Cardiac fibroblast (primary cell): ENCODE data around the gene PLPP7.

Source experiments
- DNase-seq, 2 donors: peaks; one replicate each; pipeline versions ENCODE4 v3.0.0 to v3.0.0-alpha.2; 2010; ENCODE audit warnings: low read depth in 2 of 2
- H3K4me3 ChIP-seq, 2 donors: replicated peaks in 1 of 2; 1 replicate in 1 of 2; 2 replicates in 1 of 2; pipeline ENCODE4 v1.5.1; 2011; ENCODE audit warnings: low read depth in 2 of 2, low read length in 2 of 2, mild to moderate bottlenecking in 2 of 2, moderate library complexity in 1 of 2
- CTCF ChIP-seq: IDR thresholded peaks from one replicate; pipeline ENCODE4 v1.5.1; 2011; ENCODE audit warnings: low read depth, mild to moderate bottlenecking, low read length, inconsistent platforms

Gene PLPP7

DNA sequence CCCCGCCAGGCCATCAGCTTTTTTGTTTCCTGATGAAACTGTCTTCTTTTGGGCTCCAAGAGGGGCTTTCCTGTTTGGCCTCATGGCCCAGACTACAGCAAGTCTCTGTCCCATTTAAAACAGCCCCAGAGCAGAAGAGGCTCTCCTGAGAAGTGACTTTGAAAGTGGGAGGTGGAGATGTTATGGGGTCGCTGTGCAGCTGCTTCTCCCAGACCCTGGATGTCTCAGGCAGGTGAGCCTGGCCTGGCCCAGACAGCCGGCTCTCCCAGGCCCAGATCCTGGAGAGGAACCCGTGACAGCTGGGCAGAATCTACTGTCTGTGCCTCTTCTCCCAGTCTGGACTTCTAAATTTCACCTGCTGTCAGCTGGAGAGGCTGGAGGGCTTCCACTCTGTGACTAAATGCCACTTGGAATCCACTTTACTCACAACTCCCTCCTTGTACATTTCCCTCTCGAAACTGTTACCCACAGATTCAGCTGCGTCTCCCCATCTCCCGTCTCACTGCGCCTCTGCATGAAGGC is 33.8 kb upstream of the PLPP7 start:
- no peak for TF ChIP-seq CTCF
- no peak overlapping the region for H3K4me3 ChIP-seq
- no peak for DNase-seq

GRCh38 chr9:131257266-131258025 is 32.1 kb upstream of the PLPP7 start:
- no peak for DNase-seq
- no peak for TF ChIP-seq CTCF
- no peak overlapping the region for H3K4me3 ChIP-seq

DNA sequence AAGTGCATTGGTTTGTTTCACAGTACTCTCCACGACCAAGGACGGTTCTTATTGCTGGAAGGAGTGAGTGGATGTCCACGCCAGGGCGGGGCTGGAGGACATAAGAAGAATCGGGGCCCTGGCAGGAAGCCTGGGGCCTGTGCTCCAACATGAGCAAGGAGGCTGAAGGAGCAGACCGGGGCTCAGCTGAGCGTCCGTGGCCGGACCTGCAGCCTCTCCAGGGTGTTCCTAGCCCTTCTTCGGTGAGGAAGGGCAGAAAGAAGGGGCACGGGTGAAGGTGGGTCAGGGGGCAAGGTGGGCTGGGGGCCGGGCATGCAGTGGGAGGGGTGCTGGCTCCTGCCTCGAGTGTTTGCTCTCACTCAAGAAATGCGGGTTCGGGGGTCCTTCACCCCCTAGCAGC is 31.3 kb upstream of the PLPP7 start:
- no peak for DNase-seq
- no peak for TF ChIP-seq CTCF
- no peak overlapping the region for H3K4me3 ChIP-seq

DNA sequence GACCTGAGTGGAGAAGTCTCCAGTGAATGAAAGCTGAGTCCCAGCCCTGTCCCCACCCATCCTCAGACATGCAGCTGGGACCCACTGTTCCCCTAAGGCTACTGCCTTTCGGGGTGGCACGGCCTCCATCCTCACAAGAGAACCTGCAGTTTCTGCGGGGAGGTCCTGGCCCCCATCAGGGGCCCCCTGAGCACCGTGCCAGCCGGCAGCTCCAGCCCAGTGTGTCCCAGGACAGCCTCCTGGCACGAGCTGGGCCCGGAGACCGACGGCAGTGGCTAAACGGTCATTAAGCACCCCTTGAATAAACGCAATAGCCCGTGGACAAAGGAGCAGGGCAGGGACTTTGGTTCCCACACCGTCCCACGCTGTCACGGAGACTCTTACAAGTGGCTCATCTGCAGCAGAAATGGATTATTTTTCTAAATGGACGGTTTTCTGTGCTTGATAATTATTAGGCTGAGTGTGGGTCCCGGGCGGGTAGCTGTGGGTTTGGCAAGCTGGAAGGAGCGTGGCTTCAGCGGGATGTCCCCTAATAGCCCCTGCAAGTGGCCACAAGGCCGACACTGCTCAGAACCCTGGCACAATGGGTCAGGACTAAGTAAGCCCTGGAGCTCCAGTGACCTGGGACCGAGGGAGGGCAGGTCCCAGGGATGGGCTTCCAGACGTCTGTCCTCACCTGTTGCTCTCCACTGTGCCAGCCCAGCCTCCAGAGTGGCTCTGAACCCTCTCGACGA is 30.7 kb upstream of the PLPP7 start:
- no peak overlapping the region for H3K4me3 ChIP-seq
- DNase-seq: no peak
- no peak for TF ChIP-seq CTCF

- DNase-seq: no peak
- no peak for TF ChIP-seq CTCF
- H3K4me3 ChIP-seq: no peak overlapping the region
These were observed 30.1 kb upstream of the PLPP7 start for GRCh38 chr9:131259432-131259898.

DNA sequence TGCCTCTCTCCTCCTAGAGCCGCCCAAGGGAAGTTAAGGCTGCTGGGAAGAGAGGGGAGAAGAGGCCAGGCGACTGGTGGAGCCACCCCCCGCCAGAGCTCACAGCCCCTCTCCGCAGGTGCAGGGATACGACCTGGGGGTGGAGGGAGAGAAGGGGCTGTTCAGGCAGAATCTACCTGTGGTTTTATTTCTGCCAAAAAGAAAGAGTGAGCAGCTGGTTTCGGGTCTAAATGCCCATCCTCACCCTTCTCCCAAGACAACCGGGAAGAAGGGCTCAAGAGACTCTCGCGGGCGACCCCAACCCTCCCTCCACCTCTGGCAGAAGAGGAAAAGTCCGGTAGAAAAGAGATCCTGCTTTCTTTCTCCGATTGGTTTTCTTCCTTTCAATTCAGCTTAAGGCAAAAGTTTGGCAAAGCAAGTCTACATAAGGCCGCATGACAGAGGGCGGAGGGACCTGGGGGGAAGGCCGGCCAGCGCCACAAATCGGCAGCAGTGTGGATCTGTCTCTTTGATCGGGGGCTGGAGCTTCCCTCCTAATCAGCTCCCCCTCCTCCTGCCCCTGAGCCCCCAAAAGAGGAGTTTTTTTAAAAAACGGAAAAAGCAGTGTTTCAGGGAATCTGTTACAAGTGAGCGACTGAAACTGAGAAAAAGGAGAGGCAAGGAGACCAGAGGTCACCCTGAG is 29.5 kb upstream of the PLPP7 start:
- H3K4me3 ChIP-seq: no peak overlapping the region
- DNase-seq: no peak
- no peak for TF ChIP-seq CTCF
